22Rv1 (cell line): Measurements from ENCODE around the gene B4GALT5.

ENCODE experiments used
- CTCF ChIP-seq: fragments of 450-650 bp; IDR thresholded peaks from 2 replicates; pipeline ENCODE4 v1.5.1; 2017; ENCODE audit warnings: mild to moderate bottlenecking
- ZFX ChIP-seq: fragments of 450-650 bp; IDR thresholded peaks from 2 replicates; pipeline ENCODE4 v1.6.1; 2017; ENCODE audit warnings: antibody characterized with exemption, borderline replicate concordance

DNA sequence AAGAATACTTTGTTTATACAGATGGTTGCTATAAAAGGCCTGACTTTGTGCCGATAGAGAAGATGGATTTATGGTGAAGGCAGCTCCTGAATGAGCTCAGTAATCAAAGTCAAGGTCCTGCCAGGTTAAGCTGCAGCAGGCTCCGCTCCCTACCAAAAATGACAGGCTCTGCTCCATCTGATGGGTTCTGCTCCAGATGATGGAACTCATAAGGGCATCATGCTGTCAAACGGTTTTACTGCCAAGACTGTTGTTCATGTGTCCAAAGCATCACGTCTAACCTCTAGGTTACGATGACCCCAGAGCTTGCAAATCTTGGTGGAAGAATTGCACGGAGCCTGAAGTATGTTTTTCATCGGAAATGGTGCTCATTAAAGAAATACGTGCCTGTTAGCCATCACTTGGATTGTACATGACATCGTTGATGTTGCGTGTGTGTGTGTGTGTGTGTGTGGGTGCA lies 126.5 kb downstream of the B4GALT5 start:
- TF ChIP-seq CTCF = no peak
- no peak for TF ChIP-seq ZFX
